Fibroblast of mammary gland (primary cell): ENCODE results near the gene TOPAZ1.

Experiments
- DNase-seq: peaks from one replicate; pipeline ENCODE4 v3.0.0-alpha.2; 2010; ENCODE audit warnings: low read depth
- H3K4me3 ChIP-seq: 2 replicates; pipeline ENCODE4 v1.5.1; 2011; ENCODE audit warnings: low read depth, mild to moderate bottlenecking, low read length, moderate library complexity; ENCODE audit not compliant: control insufficient read depth
- TF ChIP-seq, protein P1 (sequence below): conservative IDR thresholded peaks from 2 replicates; pipeline ENCODE4 v1.5.1; 2011; ENCODE audit warnings: low read depth, low read length, inconsistent platforms; ENCODE audit not compliant: control insufficient read depth, insufficient read depth

Gene TOPAZ1

GRCh38 chr3:44232407-44232806 is 9.3 kb upstream of the TOPAZ1 start:
- DNase-seq = no peak
- TF ChIP-seq, protein P1, sequence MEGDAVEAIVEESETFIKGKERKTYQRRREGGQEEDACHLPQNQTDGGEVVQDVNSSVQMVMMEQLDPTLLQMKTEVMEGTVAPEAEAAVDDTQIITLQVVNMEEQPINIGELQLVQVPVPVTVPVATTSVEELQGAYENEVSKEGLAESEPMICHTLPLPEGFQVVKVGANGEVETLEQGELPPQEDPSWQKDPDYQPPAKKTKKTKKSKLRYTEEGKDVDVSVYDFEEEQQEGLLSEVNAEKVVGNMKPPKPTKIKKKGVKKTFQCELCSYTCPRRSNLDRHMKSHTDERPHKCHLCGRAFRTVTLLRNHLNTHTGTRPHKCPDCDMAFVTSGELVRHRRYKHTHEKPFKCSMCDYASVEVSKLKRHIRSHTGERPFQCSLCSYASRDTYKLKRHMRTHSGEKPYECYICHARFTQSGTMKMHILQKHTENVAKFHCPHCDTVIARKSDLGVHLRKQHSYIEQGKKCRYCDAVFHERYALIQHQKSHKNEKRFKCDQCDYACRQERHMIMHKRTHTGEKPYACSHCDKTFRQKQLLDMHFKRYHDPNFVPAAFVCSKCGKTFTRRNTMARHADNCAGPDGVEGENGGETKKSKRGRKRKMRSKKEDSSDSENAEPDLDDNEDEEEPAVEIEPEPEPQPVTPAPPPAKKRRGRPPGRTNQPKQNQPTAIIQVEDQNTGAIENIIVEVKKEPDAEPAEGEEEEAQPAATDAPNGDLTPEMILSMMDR = no peak
- H3K4me3 ChIP-seq = no peak overlapping the region

DNA sequence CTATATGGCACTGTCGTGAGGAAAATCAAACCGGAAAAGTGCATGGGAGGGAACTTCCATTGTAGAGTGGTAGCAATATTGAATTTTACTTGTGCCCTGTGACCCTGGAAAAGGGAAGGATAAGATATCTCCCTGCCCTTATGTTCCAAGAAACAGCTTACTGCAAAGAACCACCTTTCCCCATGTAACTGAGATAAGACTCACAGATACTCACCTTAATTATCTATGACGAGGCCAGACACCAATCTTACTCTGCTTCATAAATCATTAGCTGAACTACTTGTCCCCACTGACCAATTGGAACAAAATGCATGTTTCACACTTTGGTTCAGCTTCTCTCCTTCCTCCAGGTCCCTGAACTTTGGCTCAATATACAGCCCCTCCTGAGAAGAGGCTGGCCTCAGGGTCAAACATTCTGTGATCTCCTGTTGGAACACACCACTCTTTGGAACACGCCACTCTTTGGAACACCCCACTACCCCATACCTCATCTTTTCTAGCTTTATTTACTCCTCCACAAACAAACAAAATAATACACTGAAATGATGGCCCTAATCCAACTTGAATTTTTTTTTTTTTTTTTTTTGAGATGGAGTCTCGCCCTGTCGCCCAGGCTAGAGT is 6.9 kb upstream of the TOPAZ1 start:
- no peak overlapping the region for H3K4me3 ChIP-seq
- TF ChIP-seq, protein P1 = no peak
- no peak for DNase-seq

GRCh38 chr3:44235604-44236484 is 5.8 kb upstream of the TOPAZ1 start:
- TF ChIP-seq, protein P1 = peak; percentile 73
- no peak overlapping the region for H3K4me3 ChIP-seq
- DNase-seq = peak; percentile 87

DNA sequence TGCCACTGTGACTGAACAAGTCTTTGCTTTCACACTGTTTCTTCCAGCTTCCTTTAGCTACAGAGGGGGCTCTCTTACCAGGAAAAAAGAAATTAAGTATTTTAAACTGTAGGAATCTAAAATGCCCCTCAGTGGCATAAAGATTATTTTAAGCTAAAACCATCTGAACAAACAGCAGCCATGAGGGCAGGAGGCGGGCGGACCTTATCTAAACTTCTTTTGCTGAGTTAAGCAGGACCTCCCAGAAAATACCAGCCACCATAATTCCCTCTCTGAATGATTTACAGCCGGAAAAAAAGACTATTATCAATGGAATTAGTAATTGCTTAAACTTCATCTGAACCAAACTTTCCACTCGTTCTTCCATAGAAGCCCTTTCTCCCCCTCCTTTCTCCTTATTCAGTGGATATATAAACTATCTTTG is 5.2 kb upstream of the TOPAZ1 start:
- no peak for DNase-seq
- no peak overlapping the region for H3K4me3 ChIP-seq
- TF ChIP-seq, protein P1 = no peak

DNA sequence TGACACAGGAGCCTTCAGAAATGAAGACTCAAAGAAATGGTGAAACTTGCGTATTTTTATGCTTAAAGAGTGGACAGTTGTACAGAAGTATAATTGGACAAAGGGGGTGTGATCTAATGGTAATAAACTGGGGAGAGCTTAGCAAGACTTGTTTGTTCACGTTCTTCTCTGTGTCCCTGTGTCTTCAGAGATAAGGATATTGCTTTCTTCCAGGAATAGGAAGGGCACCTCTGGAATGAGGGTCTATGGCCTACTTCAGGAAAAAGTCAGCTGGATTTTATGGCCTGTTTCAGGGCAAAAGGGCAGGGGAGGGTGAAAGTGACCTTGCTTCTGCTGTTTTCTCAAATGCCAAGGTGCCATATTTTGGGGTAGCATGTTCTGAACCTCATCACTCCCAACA is 4.5 kb upstream of the TOPAZ1 start:
- H3K4me3 ChIP-seq = no peak overlapping the region
- DNase-seq = no peak
- TF ChIP-seq, protein P1 = no peak

- H3K4me3 ChIP-seq = no peak overlapping the region
- DNase-seq = no peak
- TF ChIP-seq, protein P1 = no peak
Observed at GRCh38 chr3:44237665-44238064, 4.0 kb upstream of the TOPAZ1 start.
